Tibial nerve (tissue), 4 donors: ENCODE measurements around the gene BCAR1. TPM values are rescaled to one million over a fixed set of nuclear protein-coding genes. Genes with fewer than 3 reads are reported as not detected.

Experiments used
- DNase-seq, 2 donors: peaks; one replicate each; pipeline ENCODE4 v3.0.0-alpha.2; 2019; ENCODE audit warnings: low spot score in 2 of 2
- H3K27ac ChIP-seq, 4 donors: fragments of 200-600 bp; sonication (generic) in 3 of 4; one replicate each; pipeline ENCODE4 v1.5.1; 2017 to 2019; ENCODE audit warnings: mild to moderate bottlenecking in 1 of 4
- H3K27me3 ChIP-seq, 2 donors: fragments of 200-600 bp; sonication (generic) in 1 of 2; one replicate each; pipeline versions ENCODE4 v1.5.1 to v1.6.0; 2017 to 2019
- H3K36me3 ChIP-seq, 3 donors: fragments of 200-600 bp; sonication (generic); one replicate each; pipeline ENCODE4 v1.5.1; 2018 to 2019
- H3K4me1 ChIP-seq, 4 donors: fragments of 200-600 bp; sonication (generic) in 3 of 4; one replicate each; pipeline ENCODE4 v1.5.1; 2017 to 2019
- H3K4me3 ChIP-seq, 4 donors: fragments of 200-600 bp; sonication (generic) in 3 of 4; one replicate each; pipeline ENCODE4 v1.5.1; 2017 to 2019; ENCODE audit warnings: mild to moderate bottlenecking in 1 of 4, moderate library complexity in 1 of 4
- H3K9me3 ChIP-seq, 4 donors: fragments of 200-600 bp; sonication (generic) in 3 of 4; one replicate each; pipeline ENCODE4 v1.5.1; 2017 to 2019
- EP300 ChIP-seq, 2 donors: sonication (generic); formaldehyde crosslinking; IDR thresholded peaks; one replicate each; pipeline ENCODE4 v1.6.1; 2017; ENCODE audit warnings: antibody characterized with exemption in 2 of 2, mild to moderate bottlenecking in 1 of 2
- POLR2A ChIP-seq, 2 donors: fragments of 450-650 bp; IDR thresholded peaks; one replicate each; pipeline ENCODE4 v1.6.1; 2017; ENCODE audit warnings: antibody characterized with exemption in 2 of 2, mild to moderate bottlenecking in 2 of 2, moderate library complexity in 2 of 2
- WGBS, 2 donors: methylation state at CpG; one replicate each; pipeline ENCODE4 v1.1.5; 2018; 5-methylcytosine and 5-hydroxymethylcytosine counted together
- total RNA-seq, 4 donors: library from RNA; depleted of rRNA; stranded (reverse); fragments of >200 nt; gene quantifications; one replicate each; pipeline ENCODE4 v1.1.0, GENCODE V29; 2016
- TF ChIP-seq, protein P1 (sequence below), 5 experiments: fragments of 200-600 bp in 3 of 5; fragments of 450-650 bp in 2 of 5; sonication (generic) in 3 of 5; IDR thresholded peaks; one replicate each; pipeline ENCODE4 v1.5.1; 2016 to 2019; ENCODE audit warnings: antibody characterized with exemption in 5 of 5, mild to moderate bottlenecking in 3 of 5, moderate library complexity in 2 of 5

Gene BCAR1
- total RNA-seq, 4 donors from 2014 or later: 41.0 to 57.3 (median 42.9) TPM

DNA sequence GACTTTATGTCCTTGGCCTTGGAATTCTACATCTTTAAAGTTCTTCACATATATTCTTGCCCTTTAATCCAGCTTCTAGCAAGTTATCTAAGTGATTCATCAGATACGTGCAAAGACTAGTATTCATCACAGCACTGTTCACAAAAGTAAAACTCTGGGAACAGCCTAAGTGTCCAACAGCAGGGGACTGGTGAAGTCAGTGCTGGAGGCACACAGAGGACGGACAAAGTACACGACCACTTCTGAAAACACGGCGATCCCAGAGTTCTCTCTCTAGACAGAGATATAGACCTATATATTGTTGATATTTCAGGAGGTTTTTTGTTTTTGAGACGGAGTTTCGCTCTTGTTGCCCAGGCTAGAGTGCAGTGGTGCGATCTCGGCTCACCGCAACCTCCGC lies 19.9 kb downstream of the BCAR1 start:
- Histone ChIP-seq H3K27me3 (no peaks in the 10 kb centered on the region), H3K9me3 (no peaks in the 10 kb centered on the region), H3K4me3 (no peak overlapping the region), H3K27ac (no peak overlapping the region), H3K4me1 (peaks cover 0 to 25% (median 9%) of the 10 kb centered on the region in 4 donors), H3K36me3 (peaks cover 6 to 81% (median 7%) of the 10 kb centered on the region in 3 donors)
- no peak for TF ChIP-seq POLR2A (IDR thresholded peaks at IDR 0.05)
- TF ChIP-seq, protein P1, sequence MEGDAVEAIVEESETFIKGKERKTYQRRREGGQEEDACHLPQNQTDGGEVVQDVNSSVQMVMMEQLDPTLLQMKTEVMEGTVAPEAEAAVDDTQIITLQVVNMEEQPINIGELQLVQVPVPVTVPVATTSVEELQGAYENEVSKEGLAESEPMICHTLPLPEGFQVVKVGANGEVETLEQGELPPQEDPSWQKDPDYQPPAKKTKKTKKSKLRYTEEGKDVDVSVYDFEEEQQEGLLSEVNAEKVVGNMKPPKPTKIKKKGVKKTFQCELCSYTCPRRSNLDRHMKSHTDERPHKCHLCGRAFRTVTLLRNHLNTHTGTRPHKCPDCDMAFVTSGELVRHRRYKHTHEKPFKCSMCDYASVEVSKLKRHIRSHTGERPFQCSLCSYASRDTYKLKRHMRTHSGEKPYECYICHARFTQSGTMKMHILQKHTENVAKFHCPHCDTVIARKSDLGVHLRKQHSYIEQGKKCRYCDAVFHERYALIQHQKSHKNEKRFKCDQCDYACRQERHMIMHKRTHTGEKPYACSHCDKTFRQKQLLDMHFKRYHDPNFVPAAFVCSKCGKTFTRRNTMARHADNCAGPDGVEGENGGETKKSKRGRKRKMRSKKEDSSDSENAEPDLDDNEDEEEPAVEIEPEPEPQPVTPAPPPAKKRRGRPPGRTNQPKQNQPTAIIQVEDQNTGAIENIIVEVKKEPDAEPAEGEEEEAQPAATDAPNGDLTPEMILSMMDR (IDR thresholded peaks at IDR 0.05): no peak
- no peak for TF ChIP-seq EP300 (IDR thresholded peaks at IDR 0.05)
- no peak for DNase-seq
- WGBS, 2 donors: 89 to 92% methylated on average over 11 of the region's 11 CpGs

DNA sequence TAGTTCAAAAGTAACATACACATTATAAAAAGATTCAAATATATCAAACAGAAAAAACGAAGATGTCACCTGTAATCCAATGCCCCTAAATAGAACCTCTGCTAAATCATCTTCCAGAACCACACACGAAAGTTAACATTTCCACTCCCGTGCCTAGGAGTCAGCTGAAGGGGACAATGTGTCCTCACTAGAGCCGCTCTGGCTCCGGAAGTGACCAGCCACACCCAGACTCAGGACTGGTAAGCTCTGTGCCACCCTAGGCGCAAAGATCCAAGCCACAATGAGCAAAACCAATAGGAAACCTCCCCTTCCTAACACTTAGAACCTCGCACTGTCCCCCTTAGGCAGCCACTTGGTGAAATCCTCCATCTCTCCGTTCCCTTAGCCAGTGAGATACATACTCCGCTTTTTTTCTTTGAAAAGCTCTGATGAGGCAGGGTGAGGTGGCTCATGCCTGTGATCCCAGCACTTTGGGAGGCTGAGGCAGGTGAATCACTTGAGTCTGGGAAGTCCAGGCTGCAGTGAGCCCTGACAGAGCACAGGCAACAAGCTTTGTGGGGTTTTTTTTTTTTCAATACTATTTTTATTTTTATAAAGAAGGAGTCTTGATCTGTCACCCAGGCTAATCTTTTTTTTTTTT lies 20.8 kb downstream of the BCAR1 start:
- H3K36me3 ChIP-seq: peaks cover 6 to 73% (median 7%) of the 10 kb centered on the region in 3 donors
- no peak for TF ChIP-seq EP300 (IDR thresholded peaks at IDR 0.05)
- TF ChIP-seq POLR2A (IDR thresholded peaks at IDR 0.05): no peak
- TF ChIP-seq, protein P1 (IDR thresholded peaks at IDR 0.05): no peak
- 73 to 81% methylated on average over 9 of the region's 9 CpGs for WGBS, 2 donors

DNA sequence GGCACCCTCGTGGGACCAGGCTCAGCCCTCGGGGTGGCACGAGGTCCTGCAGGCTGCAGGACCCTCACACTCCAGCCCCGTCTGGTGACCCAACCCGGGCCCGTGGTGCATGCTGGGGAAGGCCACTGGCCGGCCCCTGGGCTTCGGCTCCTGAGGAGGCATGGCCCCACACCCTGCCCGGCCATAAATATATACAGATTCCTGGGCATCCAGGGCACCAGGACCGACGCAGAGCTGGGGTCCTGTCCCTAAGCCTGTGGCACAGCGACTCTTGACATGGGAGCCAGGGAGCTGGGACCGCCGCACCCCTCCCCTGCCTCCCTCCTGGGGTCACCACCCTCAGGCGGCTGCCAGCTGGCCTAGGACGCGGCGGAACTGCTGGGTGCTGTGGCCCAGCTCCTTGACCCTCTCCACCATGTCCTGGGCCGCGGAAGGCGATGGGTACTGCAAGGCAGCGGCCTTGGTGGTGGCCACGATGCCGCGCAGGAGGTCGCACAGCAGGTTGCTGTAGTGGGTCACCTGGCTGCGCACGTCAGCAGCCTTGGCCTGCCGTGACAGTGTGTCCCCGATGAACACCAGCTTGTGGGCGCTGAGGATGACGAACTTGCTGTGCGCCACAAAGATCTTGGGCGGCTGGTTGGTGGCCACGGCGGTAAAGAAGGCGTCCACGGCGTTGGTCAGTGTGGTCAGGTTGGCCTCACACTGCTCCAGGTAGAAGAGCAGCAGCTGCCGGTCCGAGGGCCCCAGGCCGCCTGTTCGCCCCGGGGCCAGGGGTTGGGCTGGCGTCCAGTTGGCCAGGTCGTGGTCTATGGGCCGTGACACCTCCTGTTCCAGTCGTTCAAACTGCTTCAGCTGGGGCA lies 22.0 kb downstream of the BCAR1 start:
- WGBS, 2 donors: 85 to 86% methylated on average over 35 to 46 of the region's 48 CpGs
- peaks cover 6 to 61% (median 7%) of the 10 kb centered on the region in 3 donors for H3K36me3 ChIP-seq

More for the DNA sequence above, 20.8 kb downstream of the BCAR1 start:
- Histone ChIP-seq H3K4me1 (peaks cover 0 to 24% (median 9%) of the 10 kb centered on the region in 4 donors), H3K9me3 (no peaks in the 10 kb centered on the region), H3K27me3 (no peaks in the 10 kb centered on the region), H3K4me3 (no peak overlapping the region), H3K27ac (no peak overlapping the region)
- DNase-seq: no peak

DNA sequence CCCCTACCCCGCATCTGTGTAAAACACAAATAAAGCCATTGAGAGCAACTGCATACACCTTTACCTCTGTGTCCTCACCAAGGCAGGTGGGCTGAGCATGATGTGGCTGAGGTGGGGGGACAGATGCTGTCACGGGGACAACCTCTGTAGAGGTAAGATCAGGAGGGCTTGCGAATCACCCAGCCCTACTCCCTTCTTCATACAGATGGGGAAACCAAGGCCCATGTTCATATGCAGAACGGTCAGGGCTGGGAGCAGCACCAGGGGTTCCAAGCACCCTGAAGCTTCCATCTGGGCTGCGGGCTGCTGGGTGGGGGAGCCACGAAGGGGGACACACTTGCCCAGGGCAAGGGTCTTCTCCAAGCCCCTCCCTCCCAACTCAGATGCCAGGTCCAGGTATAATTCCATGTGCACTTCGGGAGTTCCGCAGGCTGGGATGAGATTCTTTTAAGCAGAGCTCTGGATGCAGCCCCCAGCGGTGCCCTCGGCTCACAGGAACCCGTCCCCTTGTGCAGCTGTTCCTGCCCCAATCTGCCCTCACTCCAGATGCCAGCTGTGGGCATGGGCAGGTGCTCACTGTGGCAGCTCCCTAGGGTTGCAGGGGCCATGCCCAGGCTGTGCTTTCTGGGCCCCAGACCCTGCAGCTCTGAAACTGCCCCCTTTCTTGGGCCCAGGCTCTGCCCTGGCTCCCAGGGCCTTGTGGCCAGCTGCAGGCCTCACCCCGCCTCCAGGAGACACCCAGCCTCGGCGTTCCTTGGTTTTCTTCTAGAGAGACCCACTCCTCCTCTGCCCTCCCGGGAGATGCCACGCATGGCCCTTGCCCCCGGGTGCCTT lies 23.1 kb downstream of the BCAR1 start:
- TF ChIP-seq, protein P1 (IDR thresholded peaks at IDR 0.05): no peak
- TF ChIP-seq POLR2A (IDR thresholded peaks at IDR 0.05) (no peak), EP300 (IDR thresholded peaks at IDR 0.05) (no peak)
- DNase-seq: no peak
- 77 to 82% methylated on average over 15 to 17 of the region's 17 CpGs for WGBS, 2 donors

More for the DNA sequence above, 22.0 kb downstream of the BCAR1 start:
- Histone ChIP-seq H3K27me3 (peaks cover 0 to 7% of the 10 kb centered on the region in 2 donors), H3K4me1 (peaks cover 0 to 12% (median 5%) of the 10 kb centered on the region in 4 donors), H3K9me3 (no peaks in the 10 kb centered on the region), H3K27ac (no peak overlapping the region), H3K4me3 (no peak overlapping the region)
- TF ChIP-seq, protein P1 (IDR thresholded peaks at IDR 0.05): no peak
- TF ChIP-seq POLR2A (IDR thresholded peaks at IDR 0.05): no peak
- TF ChIP-seq EP300 (IDR thresholded peaks at IDR 0.05): no peak
- no peak for DNase-seq

More for the DNA sequence above, 23.1 kb downstream of the BCAR1 start:
- peaks cover 0 to 10% of the 10 kb centered on the region in 2 donors for H3K27me3 ChIP-seq
- H3K9me3 ChIP-seq: no peaks in the 10 kb centered on the region
- peaks cover 0 to 2% (median 0%) of the 10 kb centered on the region in 4 donors for H3K4me1 ChIP-seq
- H3K27ac ChIP-seq: no peak overlapping the region
- H3K4me3 ChIP-seq: no peak overlapping the region
- H3K36me3 ChIP-seq: peaks cover 6 to 57% (median 7%) of the 10 kb centered on the region in 3 donors
